GM12874 (cell line): Measurements from ENCODE around the gene LDLRAP1.

ENCODE experiments used
- CTCF ChIP-seq: IDR thresholded peaks from 2 replicates; pipeline ENCODE4 v1.5.1; 2011; ENCODE audit warnings: low read depth, mild to moderate bottlenecking, control low read depth, low read length, moderate library complexity; ENCODE audit not compliant: insufficient read depth

LDLRAP1 gene

GRCh38 chr1:25614501-25615171 is 71.2 kb downstream of the LDLRAP1 start:
- TF ChIP-seq CTCF, result no peak

GRCh38 chr1:25615172-25615541 is 71.8 kb downstream of the LDLRAP1 start:
- TF ChIP-seq CTCF, result no peak

- no peak for TF ChIP-seq CTCF
Measured at GRCh38 chr1:25615563-25616094, 72.2 kb downstream of the LDLRAP1 start.

- TF ChIP-seq CTCF, result peak; percentile 47
Measured at GRCh38 chr1:25616095-25616986, 72.9 kb downstream of the LDLRAP1 start, which contains the start of gene MAN1C1. MAN1C1 (plus strand) TSS chr1:25616791; CDS start chr1:25617798, 1,007 bp downstream.

- TF ChIP-seq CTCF, result no peak
Measured at GRCh38 chr1:25616987-25617624, 73.7 kb downstream of the LDLRAP1 start.

- no peak for TF ChIP-seq CTCF
Measured at GRCh38 chr1:25617625-25618432, 74.4 kb downstream of the LDLRAP1 start.
